ENCODE measurements around the gene MMP26.

- TF ChIP-seq CTCF (optimal IDR thresholded peaks at IDR 0.05 in 1 of 3, IDR thresholded peaks at IDR 0.05 in 1 of 3, conservative IDR thresholded peaks at IDR 0.05 in 1 of 3; ENCODE audit: extremely low read depth in 1 of 3, insufficient read depth in 2 of 3, low read length in 3 of 3): no peak
- no peak for TF ChIP-seq EZH2 (IDR thresholded peaks at IDR 0.05; ENCODE audit: low read length)
Observed at GRCh38 chr11:4672470-4672869, 32.1 kb upstream of the MMP26 start.
